Measurements from ENCODE around the gene UGT1A3. TPM values are rescaled to one million over a fixed set of nuclear protein-coding genes. Genes with fewer than 3 reads are reported as not detected.
A peak's percentile ranks its signal among the peaks of the same experiment; 100 is the strongest.

The UGT1A3 gene
- total RNA-seq, 1 donor from 2014 or later = not detected

DNA sequence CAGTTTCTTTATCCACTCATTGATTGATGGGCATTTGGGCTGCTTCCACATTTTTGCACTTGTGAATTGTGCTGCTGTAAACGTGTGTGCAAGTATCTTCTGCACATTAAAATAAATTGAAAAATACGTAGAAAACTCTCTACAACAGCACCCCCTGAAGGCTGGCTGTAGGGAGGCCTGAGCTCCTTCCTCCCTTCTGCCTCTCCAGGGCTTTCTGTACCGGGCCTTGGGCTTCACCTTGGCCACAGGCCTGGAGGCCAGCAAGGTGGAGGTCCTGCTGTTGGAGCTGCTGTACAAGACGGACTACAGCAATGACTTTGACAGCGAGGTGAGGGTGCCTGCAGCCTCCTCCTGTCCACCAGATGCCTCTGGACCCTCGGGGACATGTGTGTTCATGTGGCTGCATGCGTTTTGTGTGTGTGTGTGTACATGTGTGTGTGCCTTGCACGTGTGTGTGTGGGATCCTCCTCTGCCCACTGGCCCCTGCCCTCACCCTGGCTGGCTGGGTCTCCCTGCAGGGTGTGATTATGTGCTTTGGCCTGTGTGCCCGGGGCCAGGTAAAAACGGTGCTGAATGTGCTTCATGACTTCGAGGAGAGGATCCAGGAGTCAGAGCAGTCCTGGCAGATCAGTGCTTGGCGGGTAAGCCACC lies 78.5 kb downstream of the UGT1A3 start:
- no peaks in the 10 kb centered on the region for H3K9me3 ChIP-seq
- H3K4me3 ChIP-seq = no peak overlapping the region
- no peaks in the 10 kb centered on the region for H3K4me1 ChIP-seq
- ATAC-seq (no peak), DNase-seq (peak; percentile 21)
- no peaks in the 10 kb centered on the region for H3K36me3 ChIP-seq
- intact Hi-C loops (cut with DNase I) = no loop called here
- no peaks in the 10 kb centered on the region for H3K27me3 ChIP-seq (ENCODE audit: low read depth)
- H3K27ac ChIP-seq = no peak overlapping the region
- TF ChIP-seq, protein P1, sequence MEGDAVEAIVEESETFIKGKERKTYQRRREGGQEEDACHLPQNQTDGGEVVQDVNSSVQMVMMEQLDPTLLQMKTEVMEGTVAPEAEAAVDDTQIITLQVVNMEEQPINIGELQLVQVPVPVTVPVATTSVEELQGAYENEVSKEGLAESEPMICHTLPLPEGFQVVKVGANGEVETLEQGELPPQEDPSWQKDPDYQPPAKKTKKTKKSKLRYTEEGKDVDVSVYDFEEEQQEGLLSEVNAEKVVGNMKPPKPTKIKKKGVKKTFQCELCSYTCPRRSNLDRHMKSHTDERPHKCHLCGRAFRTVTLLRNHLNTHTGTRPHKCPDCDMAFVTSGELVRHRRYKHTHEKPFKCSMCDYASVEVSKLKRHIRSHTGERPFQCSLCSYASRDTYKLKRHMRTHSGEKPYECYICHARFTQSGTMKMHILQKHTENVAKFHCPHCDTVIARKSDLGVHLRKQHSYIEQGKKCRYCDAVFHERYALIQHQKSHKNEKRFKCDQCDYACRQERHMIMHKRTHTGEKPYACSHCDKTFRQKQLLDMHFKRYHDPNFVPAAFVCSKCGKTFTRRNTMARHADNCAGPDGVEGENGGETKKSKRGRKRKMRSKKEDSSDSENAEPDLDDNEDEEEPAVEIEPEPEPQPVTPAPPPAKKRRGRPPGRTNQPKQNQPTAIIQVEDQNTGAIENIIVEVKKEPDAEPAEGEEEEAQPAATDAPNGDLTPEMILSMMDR (IDR thresholded peaks at IDR 0.05) = no peak

GRCh38 chr2:233807966-233808935 lies 79.4 kb downstream of the UGT1A3 start:
- TF ChIP-seq, protein P1 (IDR thresholded peaks at IDR 0.05) = no peak
- no peaks in the 10 kb centered on the region for H3K4me1 ChIP-seq
- DNase-seq (peak; percentile 12), ATAC-seq (no peak)
- no peaks in the 10 kb centered on the region for H3K9me3 ChIP-seq
- H3K36me3 ChIP-seq = no peaks in the 10 kb centered on the region
- no peak overlapping the region for H3K4me3 ChIP-seq
- intact Hi-C loops (cut with DNase I) = no loop called here
- no peaks in the 10 kb centered on the region for H3K27me3 ChIP-seq (ENCODE audit: low read depth)
- no peak overlapping the region for H3K27ac ChIP-seq

DNA sequence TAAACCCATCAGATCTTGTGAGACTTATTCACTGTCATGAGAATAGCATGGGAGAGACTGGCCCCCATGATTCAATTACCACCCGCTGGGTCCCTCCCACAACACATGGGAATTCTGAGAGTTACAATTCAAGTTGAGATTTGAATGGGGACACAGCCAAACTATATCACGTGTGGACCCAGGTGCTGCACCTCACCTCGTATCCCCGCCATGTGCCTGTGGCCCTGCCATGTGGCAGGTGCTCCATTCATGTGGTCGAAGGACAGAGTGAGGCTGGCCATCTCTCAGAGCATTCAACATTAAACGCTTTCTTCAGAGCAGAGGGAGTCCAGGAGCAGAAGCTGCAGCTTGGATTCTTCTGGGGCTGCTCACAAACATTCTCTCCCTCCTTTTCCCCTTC lies 81.5 kb downstream of the UGT1A3 start:
- intact Hi-C loops (cut with DNase I) = no loop called here
- Histone ChIP-seq H3K36me3 (no peaks in the 10 kb centered on the region), H3K27ac (no peak overlapping the region), H3K9me3 (no peaks in the 10 kb centered on the region), H3K4me3 (no peak overlapping the region), H3K4me1 (no peaks in the 10 kb centered on the region), H3K27me3 (ENCODE audit: low read depth) (no peaks in the 10 kb centered on the region)
- ATAC-seq (no peak), DNase-seq (no peak)
- TF ChIP-seq, protein P1 (IDR thresholded peaks at IDR 0.05) = no peak

- no peaks in the 10 kb centered on the region for H3K36me3 ChIP-seq
- ATAC-seq (no peak), DNase-seq (no peak)
- TF ChIP-seq, protein P1 (IDR thresholded peaks at IDR 0.05) = no peak
- H3K4me3 ChIP-seq = no peak overlapping the region
- H3K27me3 ChIP-seq (ENCODE audit: low read depth) = no peaks in the 10 kb centered on the region
- no peaks in the 10 kb centered on the region for H3K4me1 ChIP-seq
- intact Hi-C loops (cut with DNase I) = no loop called here
- no peaks in the 10 kb centered on the region for H3K9me3 ChIP-seq
- H3K27ac ChIP-seq = no peak overlapping the region
Observed at GRCh38 chr2:233811087-233811486, 82.2 kb downstream of the UGT1A3 start.

GRCh38 chr2:233811732-233812131 lies 82.9 kb downstream of the UGT1A3 start:
- intact Hi-C loops (cut with DNase I) = no loop called here
- TF ChIP-seq, protein P1 (IDR thresholded peaks at IDR 0.05) = no peak
- Histone ChIP-seq H3K4me1 (no peaks in the 10 kb centered on the region), H3K4me3 (no peak overlapping the region), H3K36me3 (no peaks in the 10 kb centered on the region), H3K27me3 (ENCODE audit: low read depth) (no peaks in the 10 kb centered on the region), H3K27ac (no peak overlapping the region), H3K9me3 (no peaks in the 10 kb centered on the region)
- DNase-seq (no peak), ATAC-seq (no peak)
